HepG2 (cell line): ENCODE measurements around the gene CHST11. TPM values are rescaled to one million over a fixed set of nuclear protein-coding genes. Genes with fewer than 3 reads are reported as not detected.
A peak's percentile ranks its signal among the peaks of the same experiment; 100 is the strongest.

Source experiments
- ATAC-seq: fragments of 200-7000 bp; cut with Tn5 transposase; 3 replicates; pipeline ENCODE4 v1.9.1; 2020; ENCODE audit warnings: mild to moderate bottlenecking, moderate library complexity
- BruUV-seq: library from RNA; stranded (reverse); fragments of 400-500 nt; replicated peaks from 2 replicates; lab custom pipeline; 2021; lab: Mats Ljungman, UMichigan
- CTCF ChIA-PET: fragments of 300-600 bp; formaldehyde crosslinking; extraction: SDS; loops from one replicate; lab custom pipeline; 2021; ENCODE audit warnings: low total read pairs, inconsistent platforms, low intra/inter-chr PET ratio; lab: Yijun Ruan, JAX
- POLR2A ChIA-PET: fragments of 350-600 bp; sonication (Branson Sonifier 250); formaldehyde crosslinking; loops from one replicate; lab custom pipeline; 2020; ENCODE audit warnings: antibody characterized with exemption, inconsistent platforms; lab: Yijun Ruan, JAX
- DNase-seq: peaks from one replicate; pipeline ENCODE4 v3.0.0-alpha.2; 2015; ENCODE audit warnings: low spot score
- FAIRE-seq: peaks from 3 replicates; lab custom pipeline; 2011; peaks lifted over from hg19 to GRCh38; lab: Jason Lieb, UNC
- H2AFZ ChIP-seq: one replicate; pipeline ENCODE4 v1.6.1; 2011; ENCODE audit warnings: low read length, inconsistent platforms
- H3K27ac ChIP-seq: fragments of 300-600 bp; 3 replicates; pipeline ENCODE4 v1.8.0; 2011; ENCODE audit warnings: mixed run types, mild to moderate bottlenecking, mixed read lengths, low read length, inconsistent platforms; ENCODE audit not compliant: insufficient read depth; ENCODE audit errors: extremely low read length
- H3K27me3 ChIP-seq, 2 experiments: fragments of 200-600 bp in 1 of 2; 2 replicates in 1 of 2; 3 replicates in 1 of 2; pipeline versions ENCODE4 v1.6.0 to v1.8.0; 2011; ENCODE audit warnings: low read length in 2 of 2, mild to moderate bottlenecking in 2 of 2, moderate library complexity in 2 of 2, inconsistent platforms in 1 of 2; ENCODE audit not compliant: insufficient read depth in 2 of 2, control insufficient read depth in 1 of 2
- H3K36me3 ChIP-seq, 2 experiments: fragments of 200-600 bp in 1 of 2; replicated peaks in 1 of 2; 2 replicates in 1 of 2; 3 replicates in 1 of 2; pipeline versions ENCODE4 v1.5.1 to v1.8.0; 2011; ENCODE audit warnings: low read length in 2 of 2, inconsistent platforms in 1 of 2; ENCODE audit not compliant: insufficient read depth in 2 of 2, control insufficient read depth in 1 of 2
- H3K4me1 ChIP-seq: 2 replicates; pipeline ENCODE4 v1.5.1; 2012; ENCODE audit warnings: low read length, inconsistent platforms; ENCODE audit not compliant: insufficient read depth
- H3K4me2 ChIP-seq: 2 replicates; pipeline ENCODE4 v1.6.0; 2011; ENCODE audit warnings: low read depth, low read length, inconsistent platforms
- H3K4me3 ChIP-seq, 3 experiments: fragments of 200-600 bp in 1 of 3; sonication (generic), shearing (Covaris generic) in 1 of 3; replicated peaks in 1 of 3; 2 replicates each; pipeline ENCODE4 v1.5.1; 2011 to 2016; ENCODE audit warnings: low read length in 3 of 3, inconsistent platforms in 2 of 3, low read depth in 2 of 3, mild to moderate bottlenecking in 2 of 3, control low read depth in 1 of 3, mixed read lengths in 1 of 3; ENCODE audit not compliant: insufficient read depth in 1 of 3
- H3K79me2 ChIP-seq: one replicate; pipeline ENCODE4 v1.6.1; 2011; ENCODE audit warnings: low read length, inconsistent platforms; ENCODE audit not compliant: insufficient read depth
- H3K9ac ChIP-seq: 2 replicates; pipeline ENCODE4 v1.6.0; 2011; ENCODE audit warnings: mild to moderate bottlenecking, low read depth, low read length, inconsistent platforms; ENCODE audit not compliant: insufficient read depth
- H3K9me3 ChIP-seq: 2 replicates; pipeline ENCODE4 v1.5.1; 2012; ENCODE audit warnings: mild to moderate bottlenecking, low read length
- H4K20me1 ChIP-seq: 2 replicates; pipeline ENCODE4 v1.6.0; 2011; ENCODE audit warnings: inconsistent platforms, mild to moderate bottlenecking, low read length, moderate library complexity; ENCODE audit not compliant: insufficient read depth
- GPBP1L1 ChIP-seq: sonication (generic); formaldehyde crosslinking; IDR thresholded peaks from 2 replicates; pipeline ENCODE4 v1.5.0; 2020; ENCODE audit warnings: mild to moderate bottlenecking, missing genetic modification reagents
- HNRNPL ChIP-seq: fragments of 200-400 bp; formaldehyde crosslinking; IDR thresholded peaks from 2 replicates; pipeline ENCODE4 v1.6.1; 2017; ENCODE audit warnings: mild to moderate bottlenecking, low read depth, low read length
- MIER3 ChIP-seq: IDR thresholded peaks from 2 replicates; pipeline ENCODE4 v1.6.1; 2016; ENCODE audit warnings: missing compliant biosample characterization, borderline replicate concordance
- POLR2AphosphoS2 ChIP-seq: IDR thresholded peaks from 2 replicates; pipeline ENCODE4 v1.6.1; 2011; ENCODE audit warnings: low read depth, low read length, improper control_type of control experiment
- ZMYM2 ChIP-seq: sonication (generic); formaldehyde crosslinking; IDR thresholded peaks from 2 replicates; pipeline ENCODE4 v1.8.0; 2022; ENCODE audit warnings: mild to moderate bottlenecking, missing genetic modification reagents
- ZNF530 ChIP-seq: sonication (generic); formaldehyde crosslinking; IDR thresholded peaks from 2 replicates; pipeline ENCODE4 v1.5.0; 2020; ENCODE audit warnings: low read depth, mild to moderate bottlenecking, missing genetic modification reagents
- ZNF629 ChIP-seq: sonication (generic); formaldehyde crosslinking; conservative IDR thresholded peaks from 2 replicates; pipeline ENCODE4 v1.5.0; 2020; ENCODE audit warnings: missing genetic modification reagents
- ZSCAN30 ChIP-seq: sonication (generic); formaldehyde crosslinking; IDR thresholded peaks from 2 replicates; pipeline ENCODE4 v1.5.0; 2020; ENCODE audit warnings: mild to moderate bottlenecking, missing genetic modification reagents
- ZXDC ChIP-seq: sonication (generic); formaldehyde crosslinking; IDR thresholded peaks from 2 replicates; pipeline ENCODE4 v1.5.0; 2020; ENCODE audit warnings: mild to moderate bottlenecking, missing genetic modification reagents
- WGBS: methylation state at CpG from one replicate; pipeline ENCODE4 v1.1.6; 2017; ENCODE audit warnings: low lambda C conversion rate; 5-methylcytosine and 5-hydroxymethylcytosine counted together
- in situ Hi-C: cut with HindIII; loops from 2 replicates; pipeline ENCODE4 v1.10.0; 2017; ENCODE audit warnings: low pct_unique_long_range_greater_than_20kb; ENCODE audit not compliant: extremely low pct_ligation_motif_present
- intact Hi-C: fragments of 100-400 bp; cut with micrococcal nuclease; formaldehyde crosslinking; loops from one replicate; pipeline ENCODE4 v1.10.0; 2022; ENCODE audit not compliant: unreplicated experiment
- polyA plus RNA-seq, 8 experiments: library from polyadenylated mRNA; depleted of rRNA in 3 of 8; stranded (reverse) in 7 of 8; unstranded in 1 of 8; fragments of >200 nt; fragmentation: Illumina TruSeq in 4 of 8; extraction: Trizol in 4 of 8; gene quantifications; 2 replicates each; pipeline versions ENCODE4 v1.2.1 to v1.2.3, GENCODE V29; 2011 to 2016; ENCODE audit warnings: low read depth in 4 of 8, missing spikeins in 1 of 8, mixed read lengths in 1 of 8; ENCODE audit not compliant: insufficient read depth in 1 of 8
- total RNA-seq, 5 experiments: library from RNA; depleted of rRNA; stranded (reverse); fragments of >200 nt; fragmentation: Illumina TruSeq; extraction: Trizol; gene quantifications; 2 replicates each; pipeline ENCODE4 v1.2.3, GENCODE V29; 2016; ENCODE audit warnings: low read depth in 1 of 5
- TF ChIP-seq, protein P1 (sequence below): conservative IDR thresholded peaks from 2 replicates; pipeline ENCODE4 v1.6.1; 2018; ENCODE audit warnings: missing genetic modification reagents

Gene CHST11
- total and polyA plus RNA-seq, 2 of the 13 experiments (the other 11 are each of a cell fraction or from before 2014, with no cell fraction given), result 0.15 TPM; not detected in 1

GRCh38 chr12:104687823-104688573, 231.2 kb downstream of the CHST11 start:
- FAIRE-seq (no peak), ATAC-seq (no peak), DNase-seq (no peak)
- no peak overlapping the region for H3K4me3 ChIP-seq
- in situ Hi-C loops, result no loop called here
- WGBS, result 58% methylated on average over 11 of the region's 11 CpGs
- H3K27ac ChIP-seq, result no peak overlapping the region
- H3K9me3 ChIP-seq, result no peaks in the 10 kb centered on the region
- BruUV-seq, result no TSS peak
- no peak for TF ChIP-seq POLR2AphosphoS2
- no peak for TF ChIP-seq GPBP1L1
- TF ChIP-seq ZNF530 (CRISPR knock-in tag), result no peak
- peak; percentile 52 for TF ChIP-seq ZNF629 (CRISPR knock-in tag)
- CTCF ChIA-PET, result no interaction called here
- intact Hi-C loops, result no loop called here
- peaks cover under 1 to 5% of the 10 kb centered on the region in 2 experiments; a peak in 3 of 5 replicates for H3K27me3 ChIP-seq
- H3K9ac ChIP-seq, result no peak overlapping the region
- H3K36me3 ChIP-seq, result no peaks in the 10 kb centered on the region
- H3K4me2 ChIP-seq, result no peak overlapping the region
- H2AFZ ChIP-seq, result no peak overlapping the region
- POLR2A ChIA-PET, result no interaction called here
- no peaks in the 10 kb centered on the region for H3K79me2 ChIP-seq
- H4K20me1 ChIP-seq, result no peaks in the 10 kb centered on the region
- H3K4me1 ChIP-seq, result no peaks in the 10 kb centered on the region

DNA sequence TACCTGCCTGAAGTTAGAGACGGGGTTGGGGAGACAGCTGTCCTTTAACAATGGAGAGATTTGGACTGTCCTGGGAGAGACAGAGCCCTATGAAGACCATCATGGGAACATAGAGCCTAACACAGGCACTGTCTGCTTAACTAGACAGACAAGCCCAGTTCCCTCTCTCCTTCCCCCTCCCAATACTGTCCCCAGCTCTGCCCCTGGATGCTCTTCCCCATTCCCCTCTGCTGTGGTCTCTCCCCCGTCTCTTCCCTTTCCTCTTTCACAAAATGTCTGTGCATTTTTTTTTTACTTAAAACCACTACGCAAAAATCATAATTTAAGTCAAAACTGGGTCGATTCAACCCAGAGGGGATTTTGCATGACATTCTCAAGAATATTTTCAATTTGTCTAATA, 232.9 kb downstream of the CHST11 start:
- H3K4me1 ChIP-seq, result no peaks in the 10 kb centered on the region
- ATAC-seq (no peak), DNase-seq (no peak), FAIRE-seq (no peak)
- no peaks in the 10 kb centered on the region for H3K9me3 ChIP-seq
- H3K27me3 ChIP-seq, result peaks cover 3 to 5% of the 10 kb centered on the region in 2 experiments; a peak in 3 of 5 replicates
- no peaks in the 10 kb centered on the region for H3K36me3 ChIP-seq
- 16% methylated on average over 4 of the region's 4 CpGs for WGBS
- in situ Hi-C loops (no loop called here), intact Hi-C loops (no loop called here)
- no peak overlapping the region for H2AFZ ChIP-seq
- POLR2A ChIA-PET, result no interaction called here
- H3K9ac ChIP-seq, result no peak overlapping the region
- CTCF ChIA-PET, result no interaction called here
- H3K27ac ChIP-seq, result no peak overlapping the region
- no peaks in the 10 kb centered on the region for H4K20me1 ChIP-seq
- no peaks in the 10 kb centered on the region for H3K79me2 ChIP-seq
- BruUV-seq, result no TSS peak
- no peak overlapping the region for H3K4me2 ChIP-seq
- no peak overlapping the region for H3K4me3 ChIP-seq
- TF ChIP-seq, protein P1, sequence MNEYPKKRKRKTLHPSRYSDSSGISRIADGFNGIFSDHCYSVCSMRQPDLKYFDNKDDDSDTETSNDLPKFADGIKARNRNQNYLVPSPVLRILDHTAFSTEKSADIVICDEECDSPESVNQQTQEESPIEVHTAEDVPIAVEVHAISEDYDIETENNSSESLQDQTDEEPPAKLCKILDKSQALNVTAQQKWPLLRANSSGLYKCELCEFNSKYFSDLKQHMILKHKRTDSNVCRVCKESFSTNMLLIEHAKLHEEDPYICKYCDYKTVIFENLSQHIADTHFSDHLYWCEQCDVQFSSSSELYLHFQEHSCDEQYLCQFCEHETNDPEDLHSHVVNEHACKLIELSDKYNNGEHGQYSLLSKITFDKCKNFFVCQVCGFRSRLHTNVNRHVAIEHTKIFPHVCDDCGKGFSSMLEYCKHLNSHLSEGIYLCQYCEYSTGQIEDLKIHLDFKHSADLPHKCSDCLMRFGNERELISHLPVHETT, result no peak
- no peak for TF ChIP-seq MIER3
- TF ChIP-seq ZMYM2 (CRISPR knock-in tag), result no peak
- no peak for TF ChIP-seq ZXDC (CRISPR knock-in tag)
- no peak for TF ChIP-seq ZSCAN30 (CRISPR knock-in tag)
- no peak for TF ChIP-seq HNRNPL
